K562 (cell line): ENCODE measurements around the gene EHBP1L1. TPM values are rescaled to one million over a fixed set of nuclear protein-coding genes. Genes with fewer than 3 reads are reported as not detected.

Experiments used
- ATF7 ChIP-seq: fragments of 450-650 bp; IDR thresholded peaks from 2 replicates; pipeline ENCODE4 v1.7.1; 2014; ENCODE audit warnings: mild to moderate bottlenecking, moderate library complexity
- BACH1 ChIP-seq: fragments of 200-800 bp; sonication (Bioruptor generic); IDR thresholded peaks from 2 replicates; pipeline ENCODE4 v1.6.1; 2016; ENCODE audit warnings: missing genetic modification characterization, missing compliant biosample characterization
- CEBPG ChIP-seq, 3 experiments: fragments of 200-800 bp in 1 of 3; sonication (Bioruptor generic) in 1 of 3; sonication (generic) in 1 of 3; formaldehyde crosslinking in 1 of 3; IDR thresholded peaks in 2 of 3; conservative IDR thresholded peaks in 1 of 3; 2 replicates each; pipeline versions ENCODE4 v1.6.1 to v1.8.0; 2016 to 2022; ENCODE audit warnings: missing compliant biosample characterization in 2 of 3, missing genetic modification characterization in 2 of 3, mild to moderate bottlenecking in 1 of 3, missing genetic modification reagents in 1 of 3
- CHD2 ChIP-seq: IDR thresholded peaks from 2 replicates; pipeline ENCODE4 v1.6.1; 2011; ENCODE audit warnings: low read depth, low read length
- CREB1 ChIP-seq, 2 experiments: sonication (generic) in 1 of 2; formaldehyde crosslinking in 1 of 2; IDR thresholded peaks; 2 replicates each; pipeline versions ENCODE4 v1.6.1 to v1.8.0; 2012 to 2022; ENCODE audit warnings: inconsistent platforms in 1 of 2, mild to moderate bottlenecking in 1 of 2, missing genetic modification reagents in 1 of 2, moderate library complexity in 1 of 2
- HDAC1 ChIP-seq, 2 experiments: fragments of 450-650 bp; IDR thresholded peaks; 2 replicates each; pipeline ENCODE4 v1.6.1; 2016 to 2017; ENCODE audit warnings: inconsistent platforms in 1 of 2, mild to moderate bottlenecking in 1 of 2, moderate library complexity in 1 of 2
- POLR2B ChIP-seq: fragments of 450-650 bp; IDR thresholded peaks from 2 replicates; pipeline ENCODE4 v1.6.1; 2018; ENCODE audit warnings: low read depth; ENCODE audit not compliant: partially characterized antibody
- RFX7 ChIP-seq: fragments of 250-450 bp; sonication (Bioruptor Pico); IDR thresholded peaks from 2 replicates; pipeline ENCODE4 v1.5.1; 2021; ENCODE audit warnings: mild to moderate bottlenecking
- TARDBP ChIP-seq: fragments of 450-650 bp; IDR thresholded peaks from 2 replicates; pipeline ENCODE4 v1.6.1; 2016
- ZNF12 ChIP-seq: sonication (generic); formaldehyde crosslinking; IDR thresholded peaks from 2 replicates; pipeline ENCODE4 v1.4.0; 2020; ENCODE audit warnings: mild to moderate bottlenecking, missing genetic modification reagents
- ZNF324 ChIP-seq: fragments of 250-450 bp; sonication (Bioruptor Pico); IDR thresholded peaks from 2 replicates; pipeline ENCODE4 v1.4.0; 2020; ENCODE audit warnings: mild to moderate bottlenecking
- ZNF511 ChIP-seq: sonication (generic); formaldehyde crosslinking; IDR thresholded peaks from 2 replicates; pipeline ENCODE4 v1.8.0; 2022; ENCODE audit warnings: mild to moderate bottlenecking, missing genetic modification reagents
- polyA plus RNA-seq, 8 experiments: library from polyadenylated mRNA; depleted of rRNA in 4 of 8; stranded (reverse) in 5 of 8; unstranded in 3 of 8; fragments of >200 nt; fragmentation: Nextera tagmentation in 2 of 8; fragmentation: Illumina TruSeq in 1 of 8; extraction: Ambion mirVana in 2 of 8; extraction: Trizol in 1 of 8; gene quantifications; 2 replicates each; pipeline versions ENCODE4 v1.2.1 to v1.2.3, GENCODE V29; 2011 to 2014; ENCODE audit warnings: inconsistent platforms in 1 of 8, missing spikeins in 1 of 8
- total RNA-seq, 7 experiments: library from RNA; depleted of rRNA in 6 of 7; stranded (reverse); fragments of >200 nt in 6 of 7; fragmentation: Illumina TruSeq in 2 of 7; extraction: Trizol in 2 of 7; gene quantifications; 2 replicates each; pipeline versions ENCODE4 v1.2.1 to v1.2.3, GENCODE V29; 2011 to 2021; ENCODE audit warnings: low replicate concordance in 1 of 7
- TF ChIP-seq, protein P1 (sequence below), 2 experiments: fragments of 450-650 bp; formaldehyde crosslinking in 1 of 2; IDR thresholded peaks; 2 replicates each; pipeline versions ENCODE4 v1.4.0 to v1.6.1; 2014 to 2020; ENCODE audit warnings: mild to moderate bottlenecking in 2 of 2, borderline replicate concordance in 1 of 2, low read depth in 1 of 2
- TF ChIP-seq, protein P2 (sequence below), 2 experiments: fragments of 450-650 bp; conservative IDR thresholded peaks; 2 replicates each; pipeline ENCODE4 v1.6.1; 2017; ENCODE audit warnings: mild to moderate bottlenecking in 2 of 2, moderate library complexity in 2 of 2
- TF ChIP-seq, protein P3 (sequence below): fragments of 250-450 bp; sonication (Bioruptor Pico); IDR thresholded peaks from 2 replicates; pipeline ENCODE4 v1.4.0; 2020; ENCODE audit warnings: mild to moderate bottlenecking, moderate library complexity

EHBP1L1 gene
- total and polyA plus RNA-seq, 9 of the 15 experiments (the other 6 are each of a cell fraction or from before 2014, with no cell fraction given) = 0.03 to 87.1 (median 26.3) TPM

DNA sequence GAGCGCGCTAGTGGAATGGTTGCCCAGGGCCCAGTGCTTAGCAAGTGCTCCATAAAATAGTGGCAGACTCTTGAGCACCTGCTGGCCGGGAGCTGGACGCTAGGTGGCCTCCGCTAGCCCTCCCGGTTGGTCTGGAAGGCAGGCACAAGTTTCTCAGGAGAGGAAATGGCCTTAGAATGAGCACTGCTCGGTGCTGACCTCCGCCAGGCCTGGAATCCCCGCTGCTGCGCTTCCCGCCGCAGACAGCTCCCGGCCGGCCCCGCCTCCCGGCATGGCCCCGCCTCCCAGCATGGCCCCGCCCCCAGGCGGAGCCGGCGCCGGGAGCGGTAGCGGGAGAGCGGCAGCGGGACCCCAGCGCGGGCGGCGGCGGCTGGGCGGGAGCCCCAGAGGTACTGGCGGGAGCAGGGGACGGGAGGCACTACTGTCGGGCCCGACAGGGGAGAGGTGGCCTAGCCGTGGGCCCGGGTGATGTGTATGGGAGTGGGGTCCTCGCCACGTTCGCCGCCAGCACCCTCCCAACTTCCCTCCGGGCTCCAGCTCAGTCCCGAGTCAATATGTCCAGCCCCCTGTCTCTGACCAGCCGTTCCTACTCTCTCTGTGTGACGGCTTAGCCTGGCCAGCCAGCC lies 62.1 kb downstream of the EHBP1L1 start, which contains the start of gene SIPA1 (continued):
- TF ChIP-seq, protein P1, sequence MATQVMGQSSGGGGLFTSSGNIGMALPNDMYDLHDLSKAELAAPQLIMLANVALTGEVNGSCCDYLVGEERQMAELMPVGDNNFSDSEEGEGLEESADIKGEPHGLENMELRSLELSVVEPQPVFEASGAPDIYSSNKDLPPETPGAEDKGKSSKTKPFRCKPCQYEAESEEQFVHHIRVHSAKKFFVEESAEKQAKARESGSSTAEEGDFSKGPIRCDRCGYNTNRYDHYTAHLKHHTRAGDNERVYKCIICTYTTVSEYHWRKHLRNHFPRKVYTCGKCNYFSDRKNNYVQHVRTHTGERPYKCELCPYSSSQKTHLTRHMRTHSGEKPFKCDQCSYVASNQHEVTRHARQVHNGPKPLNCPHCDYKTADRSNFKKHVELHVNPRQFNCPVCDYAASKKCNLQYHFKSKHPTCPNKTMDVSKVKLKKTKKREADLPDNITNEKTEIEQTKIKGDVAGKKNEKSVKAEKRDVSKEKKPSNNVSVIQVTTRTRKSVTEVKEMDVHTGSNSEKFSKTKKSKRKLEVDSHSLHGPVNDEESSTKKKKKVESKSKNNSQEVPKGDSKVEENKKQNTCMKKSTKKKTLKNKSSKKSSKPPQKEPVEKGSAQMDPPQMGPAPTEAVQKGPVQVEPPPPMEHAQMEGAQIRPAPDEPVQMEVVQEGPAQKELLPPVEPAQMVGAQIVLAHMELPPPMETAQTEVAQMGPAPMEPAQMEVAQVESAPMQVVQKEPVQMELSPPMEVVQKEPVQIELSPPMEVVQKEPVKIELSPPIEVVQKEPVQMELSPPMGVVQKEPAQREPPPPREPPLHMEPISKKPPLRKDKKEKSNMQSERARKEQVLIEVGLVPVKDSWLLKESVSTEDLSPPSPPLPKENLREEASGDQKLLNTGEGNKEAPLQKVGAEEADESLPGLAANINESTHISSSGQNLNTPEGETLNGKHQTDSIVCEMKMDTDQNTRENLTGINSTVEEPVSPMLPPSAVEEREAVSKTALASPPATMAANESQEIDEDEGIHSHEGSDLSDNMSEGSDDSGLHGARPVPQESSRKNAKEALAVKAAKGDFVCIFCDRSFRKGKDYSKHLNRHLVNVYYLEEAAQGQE (IDR thresholded peaks at IDR 0.05; ENCODE audit: borderline replicate concordance) = peak; percentile 46; the same call in 1 of the 2 replicates
- TF ChIP-seq, protein P1 (CRISPR knock-in tag; IDR thresholded peaks at IDR 0.05; ENCODE audit: low read depth) = peak; percentile 77; the same call in 1 of the 2 replicates
- TF ChIP-seq, protein P2, sequence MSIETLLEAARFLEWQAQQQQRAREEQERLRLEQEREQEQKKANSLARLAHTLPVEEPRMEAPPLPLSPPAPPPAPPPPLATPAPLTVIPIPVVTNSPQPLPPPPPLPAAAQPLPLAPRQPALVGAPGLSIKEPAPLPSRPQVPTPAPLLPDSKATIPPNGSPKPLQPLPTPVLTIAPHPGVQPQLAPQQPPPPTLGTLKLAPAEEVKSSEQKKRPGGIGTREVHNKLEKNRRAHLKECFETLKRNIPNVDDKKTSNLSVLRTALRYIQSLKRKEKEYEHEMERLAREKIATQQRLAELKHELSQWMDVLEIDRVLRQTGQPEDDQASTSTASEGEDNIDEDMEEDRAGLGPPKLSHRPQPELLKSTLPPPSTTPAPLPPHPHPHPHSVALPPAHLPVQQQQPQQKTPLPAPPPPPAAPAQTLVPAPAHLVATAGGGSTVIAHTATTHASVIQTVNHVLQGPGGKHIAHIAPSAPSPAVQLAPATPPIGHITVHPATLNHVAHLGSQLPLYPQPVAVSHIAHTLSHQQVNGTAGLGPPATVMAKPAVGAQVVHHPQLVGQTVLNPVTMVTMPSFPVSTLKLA (conservative IDR thresholded peaks at IDR 0.05) = peak in 1 of 2 experiments; percentile 64; a peak in 2 of 4 replicates
- TF ChIP-seq HDAC1 (IDR thresholded peaks at IDR 0.05) = no peak
- peak; percentile 55; the same call in 1 of the 2 replicates for TF ChIP-seq ZNF511 (CRISPR knock-in tag)
- 0 out of 2 replicates have a peak, but pooled peaks have one; percentile 18 for TF ChIP-seq CREB1 (IDR thresholded peaks at IDR 0.05)
- no peak for TF ChIP-seq CREB1 (CRISPR knock-in tag; IDR thresholded peaks at IDR 0.05)
- TF ChIP-seq ATF7 = peak; percentile 45; the same call in 1 of the 2 replicates
- no peak for TF ChIP-seq RFX7
- no peak for TF ChIP-seq CEBPG (CRISPR knock-in tag; IDR thresholded peaks at IDR 0.05)
- TF ChIP-seq CEBPG (tag; conservative IDR thresholded peaks at IDR 0.05 in 1 of 2, IDR thresholded peaks at IDR 0.05 in 1 of 2) = no peak
- no peak for TF ChIP-seq ZNF324
- peak; percentile 71 for TF ChIP-seq POLR2B
- TF ChIP-seq ZNF12 (CRISPR knock-in tag) = 0 out of 2 replicates have a peak, but pooled peaks have one; percentile 74
- no peak for TF ChIP-seq CHD2
- no peak for TF ChIP-seq TARDBP
- TF ChIP-seq, protein P3, sequence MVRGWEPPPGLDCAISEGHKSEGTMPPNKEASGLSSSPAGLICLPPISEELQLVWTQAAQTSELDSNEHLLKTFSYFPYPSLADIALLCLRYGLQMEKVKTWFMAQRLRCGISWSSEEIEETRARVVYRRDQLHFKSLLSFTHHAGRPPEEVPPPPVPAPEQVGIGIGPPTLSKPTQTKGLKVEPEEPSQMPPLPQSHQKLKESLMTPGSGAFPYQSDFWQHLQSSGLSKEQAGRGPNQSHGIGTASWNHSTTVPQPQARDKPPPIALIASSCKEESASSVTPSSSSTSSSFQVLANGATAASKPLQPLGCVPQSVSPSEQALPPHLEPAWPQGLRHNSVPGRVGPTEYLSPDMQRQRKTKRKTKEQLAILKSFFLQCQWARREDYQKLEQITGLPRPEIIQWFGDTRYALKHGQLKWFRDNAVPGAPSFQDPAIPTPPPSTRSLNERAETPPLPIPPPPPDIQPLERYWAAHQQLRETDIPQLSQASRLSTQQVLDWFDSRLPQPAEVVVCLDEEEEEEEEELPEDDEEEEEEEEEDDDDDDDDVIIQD (CRISPR knock-in tag) = no peak
- TF ChIP-seq BACH1 (tag) = no peak
